ENCODE data around the gene BTBD10.

The BTBD10 gene

GRCh38 chr11:13462901-13463778 is at the start of gene BTBD10:
BTBD10 (minus strand) TSS chr11:13463222; CDS start chr11:13445124, 18,098 bp downstream.
- peak; percentile 80 to 88 for DNase-seq (ENCODE audit: low read depth in 1 of 2, low spot score in 1 of 2)

- no peak for DNase-seq (ENCODE audit: low read depth in 1 of 2, low spot score in 1 of 2)
Observed at GRCh38 chr11:13503393-13503792, 40.4 kb upstream of the BTBD10 start.

- no peak for DNase-seq (ENCODE audit: low read depth in 1 of 2, low spot score in 1 of 2)
Observed at GRCh38 chr11:13502492-13502891, 39.5 kb upstream of the BTBD10 start.

- no peak for DNase-seq (ENCODE audit: low read depth in 1 of 2, low spot score in 1 of 2)
Observed at GRCh38 chr11:13495929-13496328, 32.9 kb upstream of the BTBD10 start, which contains the start of gene PTH. PTH (minus strand) TSS chr11:13495997; CDS start chr11:13492855, 3,142 bp downstream.

GRCh38 chr11:13494051-13494450 is 31.0 kb upstream of the BTBD10 start:
- DNase-seq (ENCODE audit: low read depth in 1 of 2, low spot score in 1 of 2), result no peak

- no peak for DNase-seq (ENCODE audit: low read depth in 1 of 2, low spot score in 1 of 2)
Observed at GRCh38 chr11:13487661-13488030, 24.6 kb upstream of the BTBD10 start.

- DNase-seq (ENCODE audit: low read depth in 1 of 2, low spot score in 1 of 2), result peak; percentile 16 to 46
Observed at GRCh38 chr11:13486926-13487660, 24.1 kb upstream of the BTBD10 start.

- no peak for DNase-seq (ENCODE audit: low read depth in 1 of 2, low spot score in 1 of 2)
Observed at GRCh38 chr11:13480198-13480597, 17.2 kb upstream of the BTBD10 start.

GRCh38 chr11:13479688-13480087 is 16.7 kb upstream of the BTBD10 start:
- DNase-seq (ENCODE audit: low read depth in 1 of 2, low spot score in 1 of 2), result no peak

GRCh38 chr11:13475091-13475490 is 12.1 kb upstream of the BTBD10 start:
- DNase-seq (ENCODE audit: low read depth in 1 of 2, low spot score in 1 of 2), result no peak

GRCh38 chr11:13473013-13473722 is 10.1 kb upstream of the BTBD10 start:
- DNase-seq (ENCODE audit: low read depth in 1 of 2, low spot score in 1 of 2), result no peak

- no peak for DNase-seq (ENCODE audit: low read depth in 1 of 2, low spot score in 1 of 2)
Observed at GRCh38 chr11:13468750-13469149, 5.7 kb upstream of the BTBD10 start.

GRCh38 chr11:13465909-13466371 is 2.9 kb upstream of the BTBD10 start:
- no peak for DNase-seq (ENCODE audit: low read depth in 1 of 2, low spot score in 1 of 2)

GRCh38 chr11:13463779-13464290 is 813 bp upstream of the BTBD10 start:
- DNase-seq (ENCODE audit: low read depth in 1 of 2, low spot score in 1 of 2), result no peak

GRCh38 chr11:13462311-13462900 is 616 bp downstream of the BTBD10 start:
- DNase-seq (ENCODE audit: low read depth in 1 of 2, low spot score in 1 of 2), result peak; percentile 30 to 39

- DNase-seq (ENCODE audit: low read depth in 1 of 2, low spot score in 1 of 2), result no peak
Observed at GRCh38 chr11:13461291-13461690, 1.7 kb downstream of the BTBD10 start.

- DNase-seq (ENCODE audit: low read depth in 1 of 2, low spot score in 1 of 2), result no peak
Observed at GRCh38 chr11:13450832-13451397, 12.1 kb downstream of the BTBD10 start.

GRCh38 chr11:13449522-13449921 is 13.5 kb downstream of the BTBD10 start:
- no peak for DNase-seq (ENCODE audit: low read depth in 1 of 2, low spot score in 1 of 2)

- DNase-seq (ENCODE audit: low read depth in 1 of 2, low spot score in 1 of 2), result no peak
Observed at GRCh38 chr11:13448876-13449275, 14.1 kb downstream of the BTBD10 start.

GRCh38 chr11:13446444-13446843 is 16.6 kb downstream of the BTBD10 start:
- no peak for DNase-seq (ENCODE audit: low read depth in 1 of 2, low spot score in 1 of 2)

All from activated T-helper 1 cell treated with anti-CD3 and anti-CD28 coated beads, Interleukin-2, amount 50 U/mL, for 16 hours (primary cell).